ENCODE results near the gene YWHAB. TPM values are rescaled to one million over a fixed set of nuclear protein-coding genes. Genes with fewer than 3 reads are reported as not detected.
"Not testable (repeated sequence)": the region's sequence is repeated elsewhere in the genome, so short reads cannot be mapped to it uniquely, and the experiment has no call there.

YWHAB gene
- total and polyA plus RNA-seq, 2 donors (not counting 1 experiment from before 2014, with no cell fraction given): 89.7 to 321 TPM

- Histone ChIP-seq H3K4me3 (replicated peaks in 1 of 4; ENCODE audit: control extremely low read depth in 1 of 4, insufficient read depth in 1 of 4, low read depth in 3 of 4, low read length in 4 of 4) (no peak overlapping the region), H3K36me3 (ENCODE audit: control insufficient read depth, insufficient read depth, low read length) (no peaks in the 10 kb centered on the region), H4K20me1 (ENCODE audit: control insufficient read depth, extremely low read depth, insufficient read depth, low read length) (no peaks in the 10 kb centered on the region), H3K9ac (ENCODE audit: insufficient read depth, low read length) (no peak overlapping the region), H2AFZ (ENCODE audit: low read length) (no peak overlapping the region), H3K27me3 (ENCODE audit: control insufficient read depth, insufficient read depth, low read length) (no peaks in the 10 kb centered on the region), H3K79me2 (ENCODE audit: control insufficient read depth, insufficient read depth, low read length) (no peaks in the 10 kb centered on the region), H3K27ac (ENCODE audit: insufficient read depth, low read length) (no peak overlapping the region), H3K4me2 (ENCODE audit: extremely low read depth, insufficient read depth, low read length) (no peak overlapping the region), H3K9me3 (ENCODE audit: control insufficient read depth, insufficient read depth, low read depth, low read length) (no peaks in the 10 kb centered on the region), H3K4me1 (ENCODE audit: control insufficient read depth, extremely low read depth, insufficient read depth, low read length) (no peaks in the 10 kb centered on the region)
- DNase-seq (ENCODE audit: low read depth in 2 of 2): peak in 1 of 2 donors; percentile 4
- TF ChIP-seq CTCF (conservative IDR thresholded peaks at IDR 0.05 in 1 of 2, IDR thresholded peaks at IDR 0.05 in 1 of 2; ENCODE audit: low read depth in 1 of 2, low read length in 2 of 2) (no peak), EZH2 (IDR thresholded peaks at IDR 0.05; ENCODE audit: low read length, missing control alignments) (no peak)
These were observed 26.7 kb upstream of the YWHAB start for GRCh38 chr20:44858606-44859360.

GRCh38 chr20:44861531-44862006 is 23.9 kb upstream of the YWHAB start:
- no peaks in the 10 kb centered on the region for H3K79me2 ChIP-seq (ENCODE audit: control insufficient read depth, insufficient read depth, low read length)
- H3K4me3 ChIP-seq (replicated peaks in 1 of 4; ENCODE audit: control extremely low read depth in 1 of 4, insufficient read depth in 1 of 4, low read depth in 3 of 4, low read length in 4 of 4): no peak overlapping the region
- no peaks in the 10 kb centered on the region for H3K27me3 ChIP-seq (ENCODE audit: control insufficient read depth, insufficient read depth, low read length)
- no peak overlapping the region for H3K27ac ChIP-seq (ENCODE audit: insufficient read depth, low read length)
- H4K20me1 ChIP-seq (ENCODE audit: control insufficient read depth, extremely low read depth, insufficient read depth, low read length): no peaks in the 10 kb centered on the region
- H3K9ac ChIP-seq (ENCODE audit: insufficient read depth, low read length): no peak overlapping the region
- TF ChIP-seq CTCF (conservative IDR thresholded peaks at IDR 0.05 in 1 of 2, IDR thresholded peaks at IDR 0.05 in 1 of 2; ENCODE audit: low read depth in 1 of 2, low read length in 2 of 2) (no peak), EZH2 (IDR thresholded peaks at IDR 0.05; ENCODE audit: low read length, missing control alignments) (no peak)
- H3K36me3 ChIP-seq (ENCODE audit: control insufficient read depth, insufficient read depth, low read length): no peaks in the 10 kb centered on the region
- no peak overlapping the region for H2AFZ ChIP-seq (ENCODE audit: low read length)
- no peaks in the 10 kb centered on the region for H3K4me1 ChIP-seq (ENCODE audit: control insufficient read depth, extremely low read depth, insufficient read depth, low read length)
- DNase-seq (ENCODE audit: low read depth in 2 of 2): peak; percentile 21 to 75
- no peaks in the 10 kb centered on the region for H3K9me3 ChIP-seq (ENCODE audit: control insufficient read depth, insufficient read depth, low read depth, low read length)
- no peak overlapping the region for H3K4me2 ChIP-seq (ENCODE audit: extremely low read depth, insufficient read depth, low read length)

- H3K36me3 ChIP-seq (ENCODE audit: control insufficient read depth, insufficient read depth, low read length): no peaks in the 10 kb centered on the region
- no peak overlapping the region for H2AFZ ChIP-seq (ENCODE audit: low read length)
- H3K27ac ChIP-seq (ENCODE audit: insufficient read depth, low read length): no peak overlapping the region
- H3K4me3 ChIP-seq (replicated peaks in 1 of 4; ENCODE audit: control extremely low read depth in 1 of 4, insufficient read depth in 1 of 4, low read depth in 3 of 4, low read length in 4 of 4): no peak overlapping the region
- no peaks in the 10 kb centered on the region for H3K79me2 ChIP-seq (ENCODE audit: control insufficient read depth, insufficient read depth, low read length)
- no peak overlapping the region for H3K4me2 ChIP-seq (ENCODE audit: extremely low read depth, insufficient read depth, low read length)
- H3K27me3 ChIP-seq (ENCODE audit: control insufficient read depth, insufficient read depth, low read length): no peaks in the 10 kb centered on the region
- TF ChIP-seq EZH2 (IDR thresholded peaks at IDR 0.05; ENCODE audit: low read length, missing control alignments) (no peak), CTCF (conservative IDR thresholded peaks at IDR 0.05 in 1 of 2, IDR thresholded peaks at IDR 0.05 in 1 of 2; ENCODE audit: low read depth in 1 of 2, low read length in 2 of 2) (no peak)
- DNase-seq (ENCODE audit: low read depth in 2 of 2): no peak
- H3K9me3 ChIP-seq (ENCODE audit: control insufficient read depth, insufficient read depth, low read depth, low read length): no peaks in the 10 kb centered on the region
- no peaks in the 10 kb centered on the region for H3K4me1 ChIP-seq (ENCODE audit: control insufficient read depth, extremely low read depth, insufficient read depth, low read length)
- no peak overlapping the region for H3K9ac ChIP-seq (ENCODE audit: insufficient read depth, low read length)
- H4K20me1 ChIP-seq (ENCODE audit: control insufficient read depth, extremely low read depth, insufficient read depth, low read length): no peaks in the 10 kb centered on the region
These were observed 23.2 kb upstream of the YWHAB start for GRCh38 chr20:44862286-44862685.

GRCh38 chr20:44863365-44864084 is 22.0 kb upstream of the YWHAB start:
- H3K4me1 ChIP-seq (ENCODE audit: control insufficient read depth, extremely low read depth, insufficient read depth, low read length); H2AFZ ChIP-seq (ENCODE audit: low read length); H3K4me3 ChIP-seq (replicated peaks in 1 of 4; ENCODE audit: control extremely low read depth in 1 of 4, insufficient read depth in 1 of 4, low read depth in 3 of 4, low read length in 4 of 4); H3K9me3 ChIP-seq (ENCODE audit: control insufficient read depth, insufficient read depth, low read depth, low read length); H3K36me3 ChIP-seq (ENCODE audit: control insufficient read depth, insufficient read depth, low read length); H3K79me2 ChIP-seq (ENCODE audit: control insufficient read depth, insufficient read depth, low read length); H3K27ac ChIP-seq (ENCODE audit: insufficient read depth, low read length); H3K4me2 ChIP-seq (ENCODE audit: extremely low read depth, insufficient read depth, low read length); DNase-seq (ENCODE audit: low read depth in 2 of 2); H3K27me3 ChIP-seq (ENCODE audit: control insufficient read depth, insufficient read depth, low read length); H4K20me1 ChIP-seq (ENCODE audit: control insufficient read depth, extremely low read depth, insufficient read depth, low read length); H3K9ac ChIP-seq (ENCODE audit: insufficient read depth, low read length): not testable (repeated sequence)

All from fibroblast of lung (primary cell).